ENCODE data around the gene LRRC59.
"Not testable (repeated sequence)": the region's sequence is repeated elsewhere in the genome, so short reads cannot be mapped to it uniquely, and the experiment has no call there.

Gene LRRC59

DNA sequence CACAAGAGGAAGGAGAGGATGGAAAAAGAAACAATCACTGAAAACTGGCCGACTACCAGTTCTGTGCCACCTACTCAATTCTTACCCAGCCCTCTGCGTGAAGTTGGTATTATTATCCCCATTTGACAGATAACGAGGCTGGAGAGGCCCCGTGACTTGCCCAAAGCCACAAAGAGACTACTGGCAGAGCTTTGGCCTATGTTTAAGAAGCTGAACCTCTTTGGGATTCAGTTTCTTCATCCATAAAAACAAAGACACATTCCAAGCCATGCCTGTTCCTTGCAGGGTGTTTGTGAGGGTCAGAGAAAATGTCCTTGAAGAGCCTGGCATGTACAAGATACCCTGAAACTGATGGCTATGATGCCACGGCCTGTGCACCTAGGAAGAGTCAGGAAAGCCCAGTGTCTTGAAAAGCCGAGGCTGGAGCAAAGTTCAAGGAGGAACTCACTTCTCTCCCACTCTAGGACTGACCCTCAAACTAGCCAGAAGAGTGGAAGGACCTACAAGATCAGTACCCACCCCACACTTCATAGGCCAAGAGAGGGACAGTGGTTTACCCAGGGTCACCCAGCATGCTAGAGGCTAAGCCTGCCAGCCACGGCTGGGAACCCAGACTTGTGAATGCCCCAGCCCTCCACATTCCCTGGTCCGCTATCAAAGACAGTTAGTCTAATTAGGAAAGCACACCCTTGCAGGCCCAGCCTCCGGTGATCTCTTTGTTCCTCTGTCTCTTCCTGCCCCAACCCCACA lies 27.1 kb upstream of the LRRC59 start:
- DNase-seq: no peak

- no peak for DNase-seq
These were observed 26.3 kb upstream of the LRRC59 start for GRCh38 chr17:50423553-50424159.

DNA sequence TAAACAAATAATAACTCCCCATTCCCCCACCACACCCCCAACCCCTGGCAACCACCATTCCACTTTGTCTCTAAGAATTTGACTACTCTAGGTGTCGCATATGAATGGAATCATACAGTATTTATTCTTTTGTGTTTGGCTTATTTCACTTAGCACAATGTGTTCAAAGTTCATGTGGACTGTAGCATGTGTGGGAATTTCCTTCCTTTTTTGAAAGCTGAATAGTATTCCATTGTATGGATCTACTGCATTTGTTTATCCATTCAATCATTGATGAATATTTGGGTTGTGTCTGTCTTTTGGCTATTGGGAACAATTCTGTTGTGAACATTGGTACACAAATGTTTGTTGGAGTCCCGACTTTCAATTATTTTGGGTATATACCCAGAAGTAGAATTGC lies 25.4 kb upstream of the LRRC59 start:
- no peak for DNase-seq

GRCh38 chr17:50421308-50422051 lies 24.2 kb upstream of the LRRC59 start:
- no peak for DNase-seq

GRCh38 chr17:50420419-50421112 lies 23.2 kb upstream of the LRRC59 start:
- no peak for DNase-seq

DNA sequence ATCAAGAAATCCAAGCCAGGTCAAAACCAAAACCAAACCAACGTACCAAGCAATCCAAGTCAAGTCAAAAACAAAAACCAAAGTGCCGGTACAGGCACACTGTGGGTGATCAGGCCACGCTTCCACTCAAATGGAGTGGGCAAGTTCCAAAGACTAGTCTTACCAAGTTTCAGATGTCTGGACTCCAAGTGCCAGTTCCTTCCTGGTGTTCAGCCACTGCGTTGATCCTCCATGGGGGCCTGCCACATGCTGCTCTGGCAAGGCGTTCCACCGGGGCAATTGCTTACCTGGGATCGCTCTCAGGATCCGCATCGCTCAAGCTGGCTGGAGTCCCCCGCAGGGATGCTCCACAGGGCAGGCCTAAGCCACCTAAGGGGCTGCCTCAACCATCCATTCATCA lies 22.3 kb upstream of the LRRC59 start:
- DNase-seq: not testable (repeated sequence)

- no peak for DNase-seq
These were observed 17.5 kb upstream of the LRRC59 start for GRCh38 chr17:50414808-50415207.

DNA sequence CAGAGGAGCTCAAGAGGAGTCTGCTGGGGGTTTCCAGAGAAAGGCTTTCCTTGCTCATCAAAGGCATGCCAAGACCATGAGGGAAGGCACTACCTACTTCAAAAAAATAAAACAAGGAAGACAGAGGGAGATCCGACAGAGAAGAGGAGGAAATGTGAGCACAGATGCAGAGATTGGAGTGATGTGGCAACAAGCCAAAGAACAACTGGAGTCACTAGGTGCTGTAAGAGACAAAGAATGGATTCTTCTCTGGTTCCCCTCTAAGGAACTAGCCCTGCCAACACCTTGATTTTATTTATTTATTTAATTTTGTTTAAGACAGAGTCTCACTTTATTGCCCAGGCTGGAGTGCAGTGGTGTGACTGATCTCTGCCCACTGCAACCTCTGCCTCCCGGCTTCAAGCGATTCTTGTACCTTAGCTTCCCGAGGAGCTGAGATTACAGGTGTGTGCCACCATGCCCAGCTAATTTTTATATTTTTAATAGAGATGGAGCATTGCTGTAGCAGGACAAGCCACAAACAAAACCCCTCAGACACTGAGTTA lies 14.9 kb upstream of the LRRC59 start:
- no peak for DNase-seq

- DNase-seq: no peak
These were observed 10.6 kb upstream of the LRRC59 start for GRCh38 chr17:50407921-50408320.

- DNase-seq: no peak
These were observed 9.3 kb upstream of the LRRC59 start for GRCh38 chr17:50406578-50406977.

- DNase-seq: not testable (repeated sequence)
These were observed 8.0 kb upstream of the LRRC59 start for GRCh38 chr17:50405351-50405750.

DNA sequence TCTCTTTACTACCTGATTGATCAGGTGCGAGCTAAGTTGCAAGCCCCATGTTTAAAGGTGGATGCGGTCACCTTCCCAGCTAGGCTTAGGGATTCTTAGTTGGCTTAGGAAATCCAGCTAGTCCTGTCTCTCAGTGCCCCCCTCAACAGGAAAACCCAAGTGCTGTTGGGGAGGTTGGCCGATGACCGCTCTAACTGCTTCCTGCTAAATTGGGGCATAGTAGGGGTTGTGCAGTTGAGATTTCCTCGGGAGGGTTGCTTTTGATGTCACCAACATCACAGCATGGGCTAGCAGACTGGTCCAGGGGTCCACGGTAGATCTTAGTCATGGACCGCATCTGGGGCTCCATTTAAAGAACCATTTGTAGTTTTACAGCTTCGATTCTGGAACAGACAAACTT lies 2.3 kb upstream of the LRRC59 start:
- not testable (repeated sequence) for DNase-seq

GRCh38 chr17:50398672-50399071 lies 1.3 kb upstream of the LRRC59 start:
- not testable (repeated sequence) for DNase-seq

GRCh38 chr17:50397919-50398285 lies 579 bp upstream of the LRRC59 start:
- DNase-seq: no peak

- DNase-seq: no peak
These were observed 837 bp downstream of the LRRC59 start for GRCh38 chr17:50396261-50397110.

DNA sequence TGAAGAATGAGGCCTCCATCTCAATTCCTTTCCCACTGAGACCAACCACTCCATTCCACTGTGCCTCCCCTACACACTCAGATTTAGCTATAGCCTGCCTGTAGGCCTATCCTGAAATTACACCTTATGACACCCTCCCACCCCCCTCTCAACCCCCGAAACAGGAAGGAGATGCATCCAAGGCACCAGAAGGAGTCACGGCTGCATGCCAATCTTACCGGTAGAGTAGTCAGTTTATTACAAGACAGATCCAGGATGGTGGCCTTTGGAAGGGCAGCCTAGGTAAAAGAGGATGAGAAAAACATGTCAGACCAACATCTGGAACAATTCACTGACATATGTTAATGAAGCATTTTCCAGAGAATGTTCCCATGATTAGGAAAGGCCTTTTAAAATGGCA lies 2.6 kb downstream of the LRRC59 start:
- DNase-seq: no peak

DNA sequence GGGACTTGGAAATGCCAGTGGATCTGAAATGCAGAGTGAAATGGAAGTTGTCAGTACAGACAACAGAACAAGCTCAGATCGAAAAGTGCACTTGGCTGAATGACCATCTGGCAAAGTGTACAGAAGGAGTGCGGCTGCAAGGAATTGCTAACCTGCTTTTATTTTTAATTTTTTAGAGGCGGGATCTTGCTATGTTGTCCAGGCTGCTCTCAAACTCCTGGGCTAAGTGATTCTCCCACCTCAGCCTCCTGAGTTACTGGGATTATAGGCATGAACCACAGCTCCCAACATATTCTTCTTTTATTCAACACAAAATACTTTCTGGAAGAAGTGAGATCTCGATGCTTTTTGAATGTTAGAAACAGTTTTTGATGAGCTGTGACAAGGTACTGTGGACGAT lies 3.6 kb downstream of the LRRC59 start:
- DNase-seq: no peak

- no peak for DNase-seq
These were observed 4.7 kb downstream of the LRRC59 start for GRCh38 chr17:50392621-50393020.

DNA sequence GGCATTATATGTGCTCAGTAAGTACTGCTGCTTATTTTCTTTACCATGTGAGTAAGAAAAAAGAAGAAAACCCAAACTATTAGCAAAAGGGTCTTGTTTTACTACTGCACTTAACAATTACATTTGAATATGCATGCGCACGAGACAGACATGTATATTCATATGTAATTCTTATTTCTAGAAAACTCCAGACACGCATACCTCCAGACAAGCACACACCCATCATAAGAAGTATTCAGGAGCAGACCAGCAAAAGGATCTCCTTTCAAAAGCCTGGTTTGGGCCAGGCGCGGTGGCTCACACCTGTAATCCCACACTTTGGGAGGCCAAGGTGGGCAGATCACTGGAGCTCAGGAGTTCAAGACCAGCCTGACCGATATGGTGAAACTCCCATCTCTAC lies 7.8 kb downstream of the LRRC59 start:
- DNase-seq: no peak

- no peak for DNase-seq
These were observed 8.6 kb downstream of the LRRC59 start for GRCh38 chr17:50388728-50389127.

GRCh38 chr17:50386510-50386909 lies 10.8 kb downstream of the LRRC59 start:
- no peak for DNase-seq

DNA sequence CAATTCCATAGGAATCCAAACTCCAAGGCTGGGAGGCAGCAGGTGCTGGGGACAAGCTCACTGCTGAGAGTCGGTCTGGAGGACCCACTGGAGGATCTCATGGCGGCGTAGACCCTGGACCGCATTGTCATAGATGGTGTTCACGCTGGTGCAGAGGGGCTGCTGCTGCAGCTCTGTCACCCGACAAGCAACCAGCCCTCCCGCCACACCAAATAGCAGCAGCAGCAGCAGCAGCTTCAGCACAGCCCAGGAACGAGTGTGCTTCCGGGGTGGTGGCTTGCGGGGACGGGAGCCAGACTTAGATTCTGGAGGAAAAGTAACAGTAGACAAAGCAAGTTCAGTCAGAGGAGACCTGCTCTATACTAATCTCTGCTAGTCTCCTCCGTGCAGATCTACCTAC lies 14.4 kb downstream of the LRRC59 start:
- DNase-seq: no peak

All from cortex of kidney (tissue), 1 donor.